PC-9 (cell line): ENCODE results near the gene CUL2.

Experiments
- CTCF ChIP-seq: fragments of 200-600 bp; sonication (generic); conservative IDR thresholded peaks from 2 replicates; pipeline ENCODE4 v1.6.1; 2017; ENCODE audit warnings: mixed run types, antibody characterized with exemption, mild to moderate bottlenecking, moderate library complexity
- EZH2 ChIP-seq: fragments of 200-600 bp; sonication (generic); IDR thresholded peaks from 2 replicates; pipeline ENCODE4 v1.8.0; 2017; ENCODE audit warnings: antibody characterized with exemption, low read depth

GRCh38 chr10:35097510-35097909 is 7.4 kb upstream of the CUL2 start:
- TF ChIP-seq CTCF = no peak
- TF ChIP-seq EZH2 = no peak
